Measurements from ENCODE around the gene TBC1D3I.
"Not testable (repeated sequence)": the region's sequence is repeated elsewhere in the genome, so short reads cannot be mapped to it uniquely, and the experiment has no call there.

GRCh38 chr17:36210439-36211211, 53.7 kb downstream of the TBC1D3I start, which contains the start of gene CCL4L2:
- TF ChIP-seq POLR2A (IDR thresholded peaks at IDR 0.05; ENCODE audit: low read length); GATA1 (IDR thresholded peaks at IDR 0.05; ENCODE audit: low read depth, low read length): not testable (repeated sequence)

All from erythroblast (primary cell).